OCI-M1 (cell line): ENCODE data around the gene RNF115.

Experiments used
- DNase-seq: peaks from one replicate; lab custom pipeline; 2025; lab: John Stamatoyannopoulos, UW

Gene RNF115

GRCh38 chr1:145701306-145701862, 122.5 kb downstream of the RNF115 start:
- DNase-seq: no peak

DNA sequence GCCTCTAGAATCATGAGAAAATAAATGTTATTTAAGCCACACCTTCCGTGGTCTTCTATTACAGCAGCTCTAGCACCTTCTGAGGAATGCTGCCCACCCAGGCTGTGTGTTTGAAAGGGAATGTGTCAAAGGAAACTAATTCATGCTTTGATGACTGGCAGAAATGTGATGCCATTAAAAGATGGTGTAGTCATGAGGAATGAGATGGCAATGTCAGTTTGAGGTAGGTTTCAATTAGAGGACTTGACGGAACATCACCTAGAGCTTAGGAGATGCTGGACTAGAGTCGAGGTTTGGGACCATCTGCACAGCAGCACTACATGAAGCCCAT, 127.3 kb downstream of the RNF115 start:
- no peak for DNase-seq

DNA sequence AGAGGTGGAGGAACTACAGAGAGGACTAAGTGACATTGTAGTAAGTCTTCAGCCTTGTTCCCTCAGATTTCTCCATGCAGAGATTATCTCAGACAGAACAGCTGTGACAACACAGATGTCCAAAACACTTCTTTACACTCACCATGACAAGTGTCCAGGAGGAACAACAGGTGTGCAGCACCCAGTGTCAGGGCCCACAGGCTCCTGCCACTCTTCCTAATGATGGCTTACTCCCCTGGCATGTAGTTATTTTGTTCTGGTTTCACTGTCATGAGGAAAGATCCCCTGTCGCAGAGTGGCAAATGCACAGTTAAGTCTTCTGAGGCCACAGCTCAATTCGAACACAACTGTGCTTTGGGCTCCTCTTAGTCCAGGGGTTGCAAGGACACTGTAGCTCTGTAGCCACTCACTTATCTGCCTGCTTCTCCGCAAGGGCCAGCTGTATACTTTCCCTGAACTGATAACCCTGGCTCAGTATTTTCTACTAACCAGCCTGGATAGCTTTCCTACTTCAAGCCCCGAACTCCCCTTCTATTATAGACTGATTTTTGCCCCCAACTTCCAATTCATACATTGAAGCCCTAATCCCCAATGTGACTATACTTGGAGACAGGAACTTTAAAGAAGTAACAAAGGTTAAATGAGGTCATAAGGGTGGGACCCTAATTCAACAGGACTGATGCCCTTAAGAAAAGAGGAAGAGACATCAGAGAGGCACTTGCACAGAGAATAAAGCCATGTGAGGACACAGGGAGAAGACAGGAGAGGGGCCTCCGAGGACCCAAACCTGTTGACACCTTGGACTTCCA, 127.9 kb downstream of the RNF115 start:
- DNase-seq: peak; percentile 68

DNA sequence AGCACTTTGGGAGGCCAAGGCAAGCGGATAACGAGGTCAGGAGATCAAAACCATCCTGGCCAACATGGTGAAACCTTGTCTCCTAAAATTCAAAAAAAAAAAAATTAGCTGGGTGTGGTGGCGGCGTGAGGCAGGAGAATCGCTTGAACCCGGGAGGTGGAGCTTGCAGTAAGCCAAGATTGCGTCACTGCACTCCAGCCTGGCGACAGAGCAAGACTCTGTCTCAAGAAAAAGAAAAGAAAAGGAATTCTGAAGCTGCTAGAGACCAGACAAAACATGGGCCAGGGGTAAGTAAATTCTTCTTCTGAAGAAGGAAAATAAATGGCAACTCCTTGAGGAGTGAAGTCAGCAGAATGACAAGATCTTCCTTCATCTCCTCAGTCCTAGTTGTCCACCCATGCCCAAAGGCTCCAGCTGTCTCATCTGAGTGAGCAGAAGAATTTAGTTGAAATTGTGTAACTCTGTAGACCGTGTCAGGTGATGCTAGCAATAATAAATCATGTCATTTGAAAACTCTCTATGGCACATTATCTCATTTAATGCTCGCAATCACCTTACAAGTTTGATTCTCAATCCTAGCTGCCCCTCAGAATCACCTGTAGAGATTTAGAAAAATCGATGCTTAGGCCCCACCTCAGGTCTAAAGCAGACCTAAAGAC, 131.0 kb downstream of the RNF115 start:
- no peak for DNase-seq

DNA sequence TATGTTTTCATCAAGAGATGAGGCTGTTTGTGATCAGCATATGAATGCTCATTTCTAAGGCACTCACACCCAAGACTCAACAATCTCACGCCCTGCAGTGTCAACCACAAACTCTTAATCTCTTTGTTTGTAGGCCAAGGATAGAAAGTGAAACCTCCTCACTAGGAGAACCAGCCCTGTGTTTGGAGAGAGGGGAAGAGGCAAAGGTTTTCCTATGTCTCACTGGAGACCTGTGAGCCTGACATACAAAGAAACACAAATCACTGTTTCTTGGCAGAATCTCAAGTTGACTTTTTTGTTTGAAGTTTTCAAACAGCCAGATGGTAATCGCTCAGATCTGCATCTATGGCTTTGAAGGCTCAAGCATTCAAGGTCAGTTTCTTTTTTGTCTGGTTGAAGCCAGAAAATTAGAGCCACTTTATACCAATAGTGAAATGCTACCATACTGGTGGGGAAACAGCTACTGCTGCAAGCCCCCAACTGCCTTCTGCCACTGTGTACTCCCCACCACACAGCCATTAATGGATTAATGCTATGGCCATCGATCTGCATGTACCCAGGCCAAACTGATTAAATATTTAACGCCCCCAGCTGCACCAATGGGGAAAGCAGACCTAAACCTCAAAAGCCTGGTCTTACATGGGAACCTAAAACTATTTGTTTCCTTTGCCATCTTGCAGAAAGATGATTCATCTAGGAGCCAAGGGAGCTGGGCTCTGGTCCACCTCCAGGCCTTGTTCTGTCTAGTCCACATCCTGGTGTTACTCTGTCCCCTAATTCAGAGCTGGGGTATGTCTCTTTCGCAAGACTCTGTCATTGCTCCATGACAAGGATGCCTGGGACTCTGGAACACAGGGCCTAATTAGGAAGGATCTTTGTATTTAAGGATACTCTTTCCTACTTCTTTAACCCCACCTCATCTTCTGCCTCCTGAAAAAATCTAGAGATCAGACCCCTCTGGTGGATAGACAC, 133.0 kb downstream of the RNF115 start:
- peak; percentile 95 for DNase-seq

- no peak for DNase-seq
Measured at GRCh38 chr1:145689922-145690321, 134.0 kb downstream of the RNF115 start.

DNA sequence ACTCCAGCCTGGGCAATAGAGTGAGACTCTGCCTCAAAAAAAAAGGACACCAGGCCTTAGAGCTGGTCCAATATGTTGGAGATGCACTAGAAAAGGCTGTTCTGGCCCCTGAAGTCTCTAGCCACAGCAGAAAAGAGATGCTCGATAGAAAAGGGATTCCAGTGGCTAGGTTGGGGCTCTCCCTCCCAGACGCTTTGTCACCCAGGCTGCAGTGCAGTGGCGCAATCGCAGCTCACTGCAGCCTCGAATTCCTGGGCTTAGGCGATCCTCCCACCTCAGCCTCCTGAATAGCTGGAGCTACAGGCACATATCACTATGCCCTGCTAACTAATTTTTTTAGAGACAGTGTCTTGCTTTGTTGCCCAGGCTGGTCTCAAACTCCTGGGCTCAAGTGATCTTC, 135.0 kb downstream of the RNF115 start:
- DNase-seq: no peak
